DND-41 (cell line): ENCODE data around the gene NCOA4.

Experiments
- ATAC-seq: fragments of 200-7000 bp; cut with Tn5 transposase; 3 replicates; pipeline ENCODE4 v1.9.1; 2021; ENCODE audit warnings: low read depth; ENCODE audit not compliant: insufficient read depth
- DNase-seq: peaks from one replicate; pipeline ENCODE4 v3.0.0-alpha.2; 2020
- H2AFZ ChIP-seq: 2 replicates; pipeline ENCODE4 v1.6.0; 2012; ENCODE audit warnings: low read depth, low read length
- H3K27ac ChIP-seq: 2 replicates; pipeline ENCODE4 v1.5.1; 2012; ENCODE audit warnings: low read length, inconsistent platforms
- H3K27me3 ChIP-seq: fragments of 200-600 bp; sonication (generic); 2 replicates; pipeline ENCODE4 v1.6.0; 2012; ENCODE audit warnings: low read length, mild to moderate bottlenecking, inconsistent platforms; ENCODE audit not compliant: insufficient read depth, poor library complexity
- H3K36me3 ChIP-seq: 2 replicates; pipeline ENCODE4 v1.5.1; 2012; ENCODE audit warnings: low read length, inconsistent platforms; ENCODE audit not compliant: insufficient read depth
- H3K4me1 ChIP-seq: 2 replicates; pipeline ENCODE4 v1.5.1; 2012; ENCODE audit warnings: mild to moderate bottlenecking, low read length; ENCODE audit not compliant: insufficient read depth
- H3K4me2 ChIP-seq: 2 replicates; pipeline ENCODE4 v1.6.0; 2012; ENCODE audit warnings: mild to moderate bottlenecking, moderate library complexity, low read length, inconsistent platforms; ENCODE audit not compliant: insufficient read depth
- H3K4me3 ChIP-seq, 2 experiments: fragments of 200-600 bp in 1 of 2; shearing (Covaris generic) in 1 of 2; 2 replicates each; pipeline ENCODE4 v1.5.1; 2012 to 2016; ENCODE audit warnings: inconsistent platforms in 2 of 2, low read length in 2 of 2, mild to moderate bottlenecking in 2 of 2, low read depth in 1 of 2, moderate library complexity in 1 of 2
- H3K79me2 ChIP-seq: 2 replicates; pipeline ENCODE4 v1.6.0; 2012; ENCODE audit warnings: low read length, inconsistent platforms; ENCODE audit not compliant: insufficient read depth
- H3K9ac ChIP-seq: 2 replicates; pipeline ENCODE4 v1.6.0; 2012; ENCODE audit warnings: low read depth, mild to moderate bottlenecking, inconsistent platforms, low read length, moderate library complexity
- H3K9me3 ChIP-seq: 2 replicates; pipeline ENCODE4 v1.5.1; 2012; ENCODE audit warnings: low read length, moderate library complexity, mild to moderate bottlenecking, inconsistent platforms; ENCODE audit not compliant: insufficient read depth, severe bottlenecking
- H4K20me1 ChIP-seq: 2 replicates; pipeline ENCODE4 v1.6.0; 2012; ENCODE audit warnings: low read length; ENCODE audit not compliant: insufficient read depth
- EZH2 ChIP-seq: IDR thresholded peaks from 3 replicates; pipeline ENCODE4 v1.6.1; 2012; ENCODE audit warnings: borderline replicate concordance, low read depth, mild to moderate bottlenecking, moderate library complexity, low read length, inconsistent platforms; ENCODE audit not compliant: severe bottlenecking
- TF ChIP-seq, protein P1 (sequence below): IDR thresholded peaks from 2 replicates; pipeline ENCODE4 v1.5.1; 2012; ENCODE audit warnings: borderline replicate concordance, low read length, moderate library complexity, mild to moderate bottlenecking; ENCODE audit not compliant: poor library complexity, severe bottlenecking; ENCODE audit errors: extremely low read depth

The NCOA4 gene

DNA sequence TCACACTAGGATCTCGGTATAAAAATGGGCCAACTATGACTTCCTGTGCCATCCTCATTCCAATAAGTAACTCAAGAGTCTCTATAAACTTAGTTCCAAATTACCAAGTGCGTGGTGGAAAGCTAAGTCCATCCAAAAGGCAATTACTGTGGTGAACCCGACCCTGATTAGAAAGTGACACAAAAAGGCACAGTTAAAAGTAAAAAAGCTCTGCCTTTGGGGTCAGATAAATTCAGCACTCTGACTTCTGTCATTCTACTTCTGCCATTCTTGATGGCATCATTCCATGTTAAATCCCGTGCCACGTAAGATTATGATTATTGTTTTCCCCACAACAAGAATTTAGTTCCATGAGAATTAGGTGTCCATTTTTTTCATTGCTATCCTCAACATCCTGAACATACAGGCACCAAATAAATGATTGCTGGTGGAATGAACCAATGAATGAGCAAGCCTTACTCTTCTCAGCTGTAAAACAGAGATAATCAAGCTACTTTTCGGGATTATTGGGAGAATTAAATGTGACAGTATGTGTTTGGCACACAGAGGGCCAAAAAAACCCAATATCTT lies 877 bp downstream of the NCOA4 start:
- peaks cover 59% of the 10 kb centered on the region for H3K79me2 ChIP-seq
- peak overlapping the region; percentile 82 for H3K4me2 ChIP-seq
- TF ChIP-seq, protein P1, sequence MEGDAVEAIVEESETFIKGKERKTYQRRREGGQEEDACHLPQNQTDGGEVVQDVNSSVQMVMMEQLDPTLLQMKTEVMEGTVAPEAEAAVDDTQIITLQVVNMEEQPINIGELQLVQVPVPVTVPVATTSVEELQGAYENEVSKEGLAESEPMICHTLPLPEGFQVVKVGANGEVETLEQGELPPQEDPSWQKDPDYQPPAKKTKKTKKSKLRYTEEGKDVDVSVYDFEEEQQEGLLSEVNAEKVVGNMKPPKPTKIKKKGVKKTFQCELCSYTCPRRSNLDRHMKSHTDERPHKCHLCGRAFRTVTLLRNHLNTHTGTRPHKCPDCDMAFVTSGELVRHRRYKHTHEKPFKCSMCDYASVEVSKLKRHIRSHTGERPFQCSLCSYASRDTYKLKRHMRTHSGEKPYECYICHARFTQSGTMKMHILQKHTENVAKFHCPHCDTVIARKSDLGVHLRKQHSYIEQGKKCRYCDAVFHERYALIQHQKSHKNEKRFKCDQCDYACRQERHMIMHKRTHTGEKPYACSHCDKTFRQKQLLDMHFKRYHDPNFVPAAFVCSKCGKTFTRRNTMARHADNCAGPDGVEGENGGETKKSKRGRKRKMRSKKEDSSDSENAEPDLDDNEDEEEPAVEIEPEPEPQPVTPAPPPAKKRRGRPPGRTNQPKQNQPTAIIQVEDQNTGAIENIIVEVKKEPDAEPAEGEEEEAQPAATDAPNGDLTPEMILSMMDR, result no peak
- no peak for TF ChIP-seq EZH2
- peaks cover 46% of the 10 kb centered on the region for H4K20me1 ChIP-seq
- no peak for DNase-seq
- H2AFZ ChIP-seq, result peak overlapping the region; percentile 87
- H3K9ac ChIP-seq, result peak overlapping the region; percentile 84
- no peaks in the 10 kb centered on the region for H3K9me3 ChIP-seq
- peaks cover 61% of the 10 kb centered on the region for H3K4me1 ChIP-seq
- H3K36me3 ChIP-seq, result peaks cover 11% of the 10 kb centered on the region
- no peak for ATAC-seq
- peak overlapping the region; percentile 90 to 97 for H3K4me3 ChIP-seq
- H3K27ac ChIP-seq, result peak overlapping the region; percentile 88
- no peaks in the 10 kb centered on the region for H3K27me3 ChIP-seq

DNA sequence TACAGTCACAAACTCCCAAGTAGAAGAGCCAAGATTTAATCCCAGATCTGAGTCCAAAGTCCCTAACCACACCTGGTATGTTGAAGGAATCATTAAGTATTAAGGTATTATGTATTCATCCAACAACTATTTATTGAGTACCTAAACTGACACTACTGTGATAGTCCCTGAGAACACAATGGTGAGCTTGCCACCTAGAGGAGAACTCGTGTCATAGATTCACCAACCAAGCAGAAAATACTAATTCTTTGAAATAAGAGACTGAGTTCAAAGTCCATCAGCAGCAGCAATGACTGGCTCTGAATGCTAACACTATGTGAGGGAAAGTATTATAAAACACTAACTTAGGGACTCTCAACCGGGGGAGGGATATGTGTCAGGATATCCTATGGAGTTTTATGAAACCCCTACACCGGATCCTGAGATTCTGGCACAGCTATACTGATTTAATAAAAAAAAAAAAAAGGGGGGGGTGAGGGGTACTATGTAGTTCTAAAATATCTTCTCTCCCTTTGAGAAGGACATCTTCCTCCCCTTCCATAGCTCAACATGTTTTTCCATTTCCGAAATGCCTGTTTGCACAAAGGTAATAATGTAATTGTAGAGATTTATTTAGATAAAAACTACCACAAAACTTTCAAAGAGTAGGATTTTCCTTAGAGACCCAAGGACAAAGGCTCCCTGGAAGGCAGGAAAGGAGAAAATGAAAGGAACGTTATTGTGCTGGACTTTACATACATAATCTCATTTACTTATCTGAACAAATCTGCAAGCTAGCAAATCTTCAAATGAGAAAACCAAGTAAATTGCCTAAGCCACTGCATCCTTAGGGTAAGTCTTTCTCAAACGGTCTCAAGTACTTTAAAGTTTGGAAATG lies 1.6 kb downstream of the NCOA4 start:
- no peaks in the 10 kb centered on the region for H3K9me3 ChIP-seq
- H3K9ac ChIP-seq, result peak overlapping the region; percentile 84
- ATAC-seq (peak; percentile 48), DNase-seq (peak; percentile 53)
- peaks cover 11% of the 10 kb centered on the region for H3K36me3 ChIP-seq
- H2AFZ ChIP-seq, result no peak overlapping the region
- H3K79me2 ChIP-seq, result peaks cover 66% of the 10 kb centered on the region
- no peaks in the 10 kb centered on the region for H3K27me3 ChIP-seq
- no peak for TF ChIP-seq EZH2
- TF ChIP-seq, protein P1, result peak; percentile 83
- peak overlapping the region; percentile 90 to 97; a peak in 3 of 4 replicates for H3K4me3 ChIP-seq
- peaks cover 69% of the 10 kb centered on the region for H3K4me1 ChIP-seq
- peak overlapping the region; percentile 88 for H3K27ac ChIP-seq
- peaks cover 52% of the 10 kb centered on the region for H4K20me1 ChIP-seq
- H3K4me2 ChIP-seq, result peak overlapping the region; percentile 82

DNA sequence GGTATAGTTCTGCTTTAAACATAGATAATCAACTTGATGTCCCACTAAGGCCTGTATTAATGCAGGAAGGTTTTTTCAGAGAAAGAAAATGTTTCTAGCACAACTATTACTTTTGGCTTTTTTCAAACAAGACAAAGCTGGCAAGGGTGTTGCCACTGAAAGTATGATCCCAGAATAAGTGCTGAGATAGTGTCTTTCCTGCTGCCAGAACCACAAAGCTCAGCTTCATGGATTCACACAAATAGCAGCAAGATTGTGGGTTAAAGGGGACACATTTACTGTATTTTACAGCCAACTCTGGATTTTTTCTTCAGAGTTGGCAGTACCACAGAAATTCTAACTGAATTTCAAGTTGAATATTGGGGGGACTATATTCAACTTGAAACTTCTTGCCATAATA lies 4.3 kb downstream of the NCOA4 start:
- ATAC-seq (no peak), DNase-seq (no peak)
- H3K27me3 ChIP-seq, result no peaks in the 10 kb centered on the region
- H3K4me1 ChIP-seq, result peaks cover 77% of the 10 kb centered on the region
- peaks cover 93% of the 10 kb centered on the region for H3K79me2 ChIP-seq
- H3K27ac ChIP-seq, result no peak overlapping the region
- H3K9me3 ChIP-seq, result no peaks in the 10 kb centered on the region
- H3K4me3 ChIP-seq, result no peak overlapping the region
- peaks cover 73% of the 10 kb centered on the region for H4K20me1 ChIP-seq
- TF ChIP-seq, protein P1, result no peak
- TF ChIP-seq EZH2, result no peak
- no peak overlapping the region for H2AFZ ChIP-seq
- H3K36me3 ChIP-seq, result peaks cover 11% of the 10 kb centered on the region
- H3K4me2 ChIP-seq, result peak overlapping the region; percentile 14; the same call in 1 of the 2 replicates
- no peak overlapping the region for H3K9ac ChIP-seq
